HG03342 (cell line): ENCODE data around the gene KCNJ12.
"Not testable (repeated sequence)": the region's sequence is repeated elsewhere in the genome, so short reads cannot be mapped to it uniquely, and the experiment has no call there.

Experiments used
- ATAC-seq: cut with Tn5 transposase; IDR thresholded peaks from one replicate; pipeline ENCODE4 v1.9.1; 2021; ENCODE audit warnings: mild to moderate bottlenecking, moderate library complexity; ENCODE audit not compliant: unreplicated experiment

Gene KCNJ12

DNA sequence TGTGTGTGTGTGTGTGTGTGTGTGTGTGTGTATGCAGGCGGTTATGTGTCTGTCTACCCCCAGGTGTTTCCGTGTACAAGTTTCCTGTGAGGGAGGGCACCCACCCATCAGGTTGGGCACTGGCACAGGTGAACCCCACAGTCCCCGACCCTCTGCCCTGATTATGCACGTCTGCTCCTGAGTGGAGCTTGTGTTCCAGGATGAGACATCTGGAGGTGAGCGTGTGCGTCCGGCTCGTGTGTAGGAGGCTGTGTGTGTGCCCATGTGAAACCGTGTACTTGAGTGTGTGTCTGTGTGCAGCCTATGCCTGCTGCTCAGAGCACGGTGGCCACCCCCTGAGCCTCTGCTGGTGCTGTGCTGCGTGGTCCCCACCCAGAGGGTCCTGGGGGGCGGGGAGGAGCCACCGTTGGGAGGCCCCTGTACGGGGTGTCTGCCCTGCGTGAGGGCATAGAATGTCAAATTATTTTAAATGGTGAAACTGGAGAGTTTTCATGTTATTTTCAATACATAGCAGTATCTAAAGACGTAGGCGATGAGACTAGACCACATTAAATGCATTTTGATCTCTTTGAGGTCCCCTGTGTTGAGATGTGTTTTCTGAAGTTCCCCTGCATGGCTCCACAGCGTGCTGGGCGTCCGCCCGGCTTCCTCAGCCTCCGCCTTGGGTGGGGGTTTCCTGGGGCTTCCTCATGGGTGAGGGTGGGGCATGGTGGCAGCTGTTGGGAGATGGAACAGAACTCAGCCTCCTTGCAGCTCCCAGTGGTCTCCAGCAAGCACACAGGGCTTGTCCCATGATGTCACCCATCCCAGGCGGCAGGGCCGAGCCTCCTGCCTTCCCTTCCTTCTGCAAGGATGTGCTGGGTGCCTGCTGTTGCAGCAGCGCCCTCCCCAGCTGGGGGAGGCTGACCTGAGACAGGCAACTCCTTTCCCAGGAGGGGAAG lies 43.4 kb downstream of the KCNJ12 start:
- no peak for ATAC-seq

DNA sequence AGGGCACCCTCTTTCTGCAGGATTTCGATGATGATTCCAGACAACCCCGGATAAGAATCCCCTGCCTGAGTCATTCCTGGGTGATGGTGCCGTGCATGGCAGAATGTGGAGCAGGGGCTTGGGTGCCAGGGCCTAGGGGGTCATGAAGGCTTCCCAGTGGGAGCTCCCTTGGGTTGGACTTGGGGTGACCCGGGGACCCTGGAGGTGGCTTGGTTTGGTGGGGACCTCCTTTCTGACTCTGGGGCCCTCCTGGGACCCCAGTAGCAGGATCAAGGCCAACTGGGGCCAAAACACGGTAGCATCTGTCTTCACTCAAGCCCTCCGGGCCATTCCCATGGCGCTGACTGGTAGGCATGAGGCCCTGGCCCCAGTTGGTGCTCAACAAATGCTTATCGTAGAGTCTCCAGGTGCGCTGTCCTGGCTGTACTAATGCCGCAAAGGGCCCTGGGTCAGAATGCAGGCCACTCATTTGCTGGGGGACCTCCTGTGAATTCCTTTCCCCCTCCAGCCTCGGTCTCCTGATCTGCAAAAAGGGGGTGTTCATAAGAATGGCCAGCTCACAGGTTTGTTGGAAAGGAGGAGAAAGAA lies 44.4 kb downstream of the KCNJ12 start:
- not testable (repeated sequence) for ATAC-seq

DNA sequence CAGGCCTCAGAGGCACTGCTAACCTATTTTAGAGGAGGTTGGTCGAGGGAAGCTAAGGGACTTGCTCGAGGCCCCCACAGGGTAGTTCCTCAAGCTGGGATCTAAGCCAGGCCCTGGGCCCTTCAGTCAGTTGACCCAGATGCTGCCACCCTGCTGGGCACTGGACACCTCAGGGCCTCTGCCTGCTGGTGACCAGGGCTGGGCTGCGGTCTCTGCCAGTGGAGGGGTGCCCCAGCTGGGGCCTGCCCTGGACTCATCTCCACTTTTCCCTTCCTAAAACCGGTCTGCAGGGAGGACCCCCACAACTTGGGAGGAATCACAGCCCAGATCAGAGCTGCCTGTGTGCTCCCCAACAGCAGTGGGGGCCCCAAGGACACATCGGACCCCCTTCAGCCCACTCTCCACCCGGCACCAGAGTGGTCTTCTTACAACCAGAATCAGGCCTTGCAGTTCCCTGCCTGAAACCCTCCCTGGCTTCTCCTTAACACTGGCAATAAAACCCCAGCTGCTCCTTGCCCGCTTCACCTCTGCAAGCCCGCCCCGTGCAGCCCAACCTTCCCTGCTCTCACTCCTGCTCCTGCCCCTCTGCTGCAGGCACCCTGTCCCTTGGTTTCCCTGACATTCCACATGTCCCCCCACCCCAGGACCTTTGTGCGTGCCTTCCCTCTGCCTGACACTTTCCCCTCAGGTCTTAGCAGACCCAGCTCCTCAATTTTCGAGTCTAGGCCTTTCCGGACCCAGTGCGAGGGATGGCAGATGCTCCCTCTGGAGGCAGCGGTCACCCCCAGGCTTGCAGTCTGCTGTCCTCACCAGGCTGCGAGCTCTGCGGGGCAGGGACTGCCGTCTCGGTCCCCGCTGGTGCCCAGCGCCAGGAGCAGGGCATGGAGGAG lies 45.5 kb downstream of the KCNJ12 start:
- ATAC-seq, result not testable (repeated sequence)

DNA sequence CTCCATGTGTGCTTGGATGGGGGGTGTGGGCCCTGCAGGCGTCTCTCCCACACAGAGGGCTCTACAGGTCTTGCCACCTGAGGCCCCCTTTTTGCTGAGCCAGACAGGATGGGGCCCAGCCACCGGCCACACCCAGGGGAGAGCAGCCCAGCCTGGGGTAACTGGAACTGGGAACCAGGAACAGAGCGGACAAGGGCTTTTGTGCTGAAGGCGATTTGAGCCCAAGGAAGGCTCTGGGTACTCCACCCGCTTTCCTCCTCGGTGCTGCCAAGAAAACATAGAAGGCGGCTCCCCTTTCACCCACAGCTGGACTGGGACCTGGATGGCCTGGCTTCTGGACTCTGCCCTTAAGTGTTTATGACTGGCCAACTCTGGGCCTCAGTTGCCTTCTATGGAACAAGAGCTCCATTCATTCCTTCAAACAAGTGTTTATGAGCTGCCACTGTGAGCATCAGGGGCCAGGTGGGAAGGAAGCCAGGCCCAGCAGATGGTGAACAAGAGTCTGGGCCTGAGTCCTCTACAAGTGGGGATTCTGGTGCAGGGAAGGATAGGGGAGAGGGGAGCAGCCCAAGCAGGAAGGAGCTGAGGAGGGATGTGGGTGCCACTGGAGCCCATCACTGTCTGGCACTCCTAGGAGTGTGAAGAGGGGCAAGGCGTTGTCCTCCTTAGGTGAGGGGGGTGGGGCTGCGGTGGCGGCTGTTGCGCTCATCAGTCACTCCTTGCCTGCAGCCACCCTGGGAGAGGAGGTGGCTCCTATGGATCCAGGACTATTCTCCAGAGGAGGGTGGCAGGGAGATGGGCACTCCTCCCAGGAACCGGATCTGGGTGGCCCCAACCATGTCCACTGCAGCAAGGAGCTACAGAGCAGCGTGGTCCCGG lies 46.4 kb downstream of the KCNJ12 start:
- not testable (repeated sequence) for ATAC-seq

DNA sequence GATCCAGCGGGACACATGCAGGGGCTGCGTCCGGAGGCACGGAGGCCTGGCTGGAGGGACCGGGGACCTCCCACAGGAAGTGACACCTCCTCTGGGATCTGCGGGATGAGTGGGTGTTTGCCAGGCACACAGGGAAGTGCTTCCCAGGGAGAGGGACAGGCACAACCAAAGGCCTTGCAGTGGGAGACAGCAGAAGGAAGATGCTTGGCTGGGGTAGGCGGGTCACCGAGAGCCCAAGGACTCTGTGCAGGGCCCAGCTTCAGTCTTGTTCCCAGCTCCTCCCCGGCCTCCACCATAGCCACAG lies 47.0 kb downstream of the KCNJ12 start:
- ATAC-seq, result not testable (repeated sequence)

DNA sequence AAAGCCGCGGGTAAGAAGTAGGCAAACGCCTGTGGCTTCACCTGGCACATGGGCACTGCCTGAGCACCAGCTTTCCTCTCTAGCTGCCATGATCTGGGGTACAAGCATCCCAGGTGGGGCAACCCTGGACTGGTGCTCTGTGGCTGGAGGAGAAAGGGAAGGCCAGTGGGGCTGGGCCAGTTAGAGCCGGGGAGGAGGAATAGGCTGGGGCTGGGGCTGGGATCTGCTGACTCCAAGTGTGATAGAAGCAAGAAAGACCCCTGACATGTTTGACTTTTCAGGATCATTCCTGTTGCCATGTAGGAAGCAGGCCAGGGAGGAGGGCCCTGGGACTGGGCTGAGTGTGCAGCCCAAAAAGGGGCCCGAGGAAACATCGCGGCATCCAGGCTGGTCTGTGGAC lies 48.5 kb downstream of the KCNJ12 start:
- ATAC-seq, result not testable (repeated sequence)

DNA sequence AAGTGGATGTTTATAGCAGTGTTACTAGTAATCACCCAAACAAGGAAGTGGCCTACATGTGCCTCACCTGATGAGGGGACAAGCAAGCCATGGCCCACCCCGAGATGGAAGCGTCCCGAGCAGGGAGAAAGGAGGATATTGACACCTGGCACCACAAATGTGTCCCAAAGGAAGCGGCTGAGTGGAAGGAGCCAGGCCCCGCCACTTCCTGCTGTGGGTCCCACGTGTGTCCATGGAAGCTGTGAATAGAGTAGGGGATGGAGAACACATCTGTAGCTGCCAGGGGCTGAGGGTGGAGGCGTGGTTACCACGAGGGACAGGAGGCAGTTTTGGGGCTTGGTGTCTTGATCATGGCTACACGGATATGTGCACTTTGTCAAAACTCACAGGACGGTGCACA lies 49.2 kb downstream of the KCNJ12 start:
- no peak for ATAC-seq

DNA sequence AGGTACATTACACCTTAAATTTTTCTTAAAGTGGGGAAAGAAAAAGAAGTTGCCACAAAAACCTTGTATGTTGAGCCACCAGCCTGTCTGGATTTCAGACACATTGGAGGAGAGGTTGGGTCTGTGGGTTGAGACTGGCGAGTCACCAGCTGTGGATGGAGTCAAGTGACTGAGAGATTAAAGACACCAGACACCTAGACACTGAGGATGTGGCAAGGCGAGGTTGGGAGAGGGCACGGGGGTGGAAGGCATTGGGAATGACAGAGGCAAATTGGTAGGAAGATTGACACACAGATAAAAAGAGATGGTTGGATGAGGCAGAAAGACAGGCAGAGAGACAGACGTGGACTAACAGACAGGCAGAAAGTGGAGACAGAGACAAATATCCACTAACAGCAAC lies 49.6 kb downstream of the KCNJ12 start:
- no peak for ATAC-seq

DNA sequence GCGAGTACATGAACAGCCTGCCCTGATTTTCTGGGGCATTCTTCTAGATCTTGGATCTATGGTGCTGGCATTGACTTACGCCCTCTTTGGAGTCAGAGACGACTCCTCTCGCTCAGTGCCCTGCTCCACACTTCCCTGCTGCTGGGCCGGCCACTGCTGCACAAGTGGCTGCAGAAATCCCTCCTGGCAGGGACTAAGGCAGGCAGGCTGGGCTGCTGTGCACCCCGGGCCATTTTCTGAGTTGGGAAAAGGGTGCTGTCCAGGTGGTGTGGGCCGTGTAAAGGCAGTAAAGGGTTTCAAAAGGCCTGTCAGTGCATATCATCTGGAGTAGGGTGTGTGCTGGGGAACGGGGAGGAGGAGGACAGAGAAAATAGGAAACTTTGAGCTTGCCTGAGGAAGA lies 50.1 kb downstream of the KCNJ12 start:
- ATAC-seq, result not testable (repeated sequence)

DNA sequence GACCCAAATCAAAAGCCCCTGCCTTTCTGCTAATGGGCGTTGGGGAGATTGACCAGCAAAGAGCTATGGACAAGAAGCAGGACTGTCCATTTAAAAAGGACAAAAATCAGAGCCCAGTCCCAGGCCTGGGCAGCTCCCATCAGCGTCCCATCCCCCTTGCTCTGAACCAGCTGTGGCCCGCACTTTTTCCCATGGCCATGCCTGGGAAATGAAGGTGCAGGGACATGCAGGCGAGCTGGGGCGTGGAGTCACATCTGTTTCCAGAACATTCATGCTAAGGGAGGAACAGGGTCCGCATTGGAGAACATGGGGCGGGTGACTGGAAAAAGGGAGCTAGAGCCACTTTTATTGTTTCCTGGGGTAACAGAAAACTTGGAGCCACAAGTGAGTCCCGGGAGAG lies 50.7 kb downstream of the KCNJ12 start:
- not testable (repeated sequence) for ATAC-seq

DNA sequence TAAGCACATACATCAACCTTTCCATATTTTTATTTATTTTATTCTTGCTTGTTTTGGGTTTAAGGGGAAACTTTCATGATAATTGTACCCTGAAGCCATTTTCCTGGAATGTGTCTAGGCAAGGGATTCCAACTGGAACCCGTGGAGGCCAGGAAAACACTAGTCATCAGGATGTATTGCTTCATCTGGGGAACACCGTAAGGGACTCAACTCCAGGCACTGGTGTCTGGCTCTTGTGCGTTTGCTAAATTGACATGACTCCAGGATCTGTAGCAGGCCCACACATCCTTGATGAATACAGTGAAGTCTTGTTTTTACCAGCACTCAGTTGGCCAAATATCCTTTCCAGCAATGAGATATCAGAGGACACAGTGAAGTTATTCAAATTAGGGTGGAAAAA lies 51.6 kb downstream of the KCNJ12 start:
- ATAC-seq, result not testable (repeated sequence)

DNA sequence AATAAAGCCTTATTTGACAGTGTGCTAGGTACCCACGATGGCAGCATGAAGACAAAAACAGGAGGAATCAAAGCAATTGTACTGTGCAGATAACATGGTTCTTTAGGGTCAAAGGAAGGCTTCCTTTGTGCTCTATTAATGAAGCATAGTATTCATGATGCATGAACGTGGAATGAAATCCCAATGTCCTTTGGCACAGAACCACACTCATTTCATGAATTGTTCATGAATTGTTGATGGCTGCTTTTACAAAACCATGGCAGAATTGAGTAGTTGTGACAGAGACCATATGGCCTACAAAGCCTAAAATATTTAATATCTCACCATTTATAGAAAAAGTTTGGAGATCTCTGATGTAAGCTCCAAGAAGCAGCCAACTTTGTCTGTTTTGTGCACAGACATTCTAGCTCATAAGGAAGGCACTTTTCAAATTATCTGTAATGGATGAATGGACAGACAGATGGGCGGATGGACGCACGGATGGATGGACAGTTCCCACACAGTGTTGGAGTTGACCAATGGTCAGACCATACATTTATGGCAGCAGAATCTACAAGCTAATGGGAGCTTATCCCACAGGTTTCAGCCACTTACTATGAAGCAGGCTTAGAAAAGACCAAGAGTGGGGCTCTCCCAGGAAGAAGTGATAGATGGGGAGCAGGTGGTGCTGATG lies 52.7 kb downstream of the KCNJ12 start:
- not testable (repeated sequence) for ATAC-seq

DNA sequence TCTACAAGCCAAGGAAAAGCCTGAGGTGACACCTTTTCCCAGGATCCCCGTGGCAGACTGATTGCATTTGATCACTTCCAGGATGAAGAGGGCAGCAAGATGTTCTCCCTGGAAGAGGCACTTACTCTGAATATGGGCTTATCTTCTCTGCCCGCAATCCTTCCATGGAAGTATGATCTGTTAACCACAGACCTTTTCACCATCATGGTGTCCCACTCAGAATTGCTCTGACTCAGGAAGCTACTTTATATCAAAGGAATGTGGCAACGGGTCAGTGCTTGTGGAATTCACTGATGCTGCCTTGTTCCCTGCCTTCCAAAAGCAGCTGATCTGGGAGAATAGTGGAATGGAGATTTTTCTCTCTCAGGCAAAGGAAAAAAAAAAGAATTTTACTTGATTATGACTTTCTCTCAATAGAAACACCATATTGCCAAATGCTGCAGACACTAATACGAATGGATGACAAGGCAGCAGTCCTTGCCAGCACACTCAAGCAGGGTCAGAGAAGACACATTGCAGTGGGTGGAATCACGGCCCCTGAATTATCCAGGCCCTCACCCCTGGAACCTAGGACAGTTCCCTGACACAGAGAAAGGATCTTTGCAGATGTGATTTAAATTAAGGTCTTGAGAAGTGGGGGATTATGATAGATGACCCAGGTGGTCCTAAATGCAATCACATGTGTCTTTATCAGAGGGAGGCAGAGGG lies 53.9 kb downstream of the KCNJ12 start:
- not testable (repeated sequence) for ATAC-seq

DNA sequence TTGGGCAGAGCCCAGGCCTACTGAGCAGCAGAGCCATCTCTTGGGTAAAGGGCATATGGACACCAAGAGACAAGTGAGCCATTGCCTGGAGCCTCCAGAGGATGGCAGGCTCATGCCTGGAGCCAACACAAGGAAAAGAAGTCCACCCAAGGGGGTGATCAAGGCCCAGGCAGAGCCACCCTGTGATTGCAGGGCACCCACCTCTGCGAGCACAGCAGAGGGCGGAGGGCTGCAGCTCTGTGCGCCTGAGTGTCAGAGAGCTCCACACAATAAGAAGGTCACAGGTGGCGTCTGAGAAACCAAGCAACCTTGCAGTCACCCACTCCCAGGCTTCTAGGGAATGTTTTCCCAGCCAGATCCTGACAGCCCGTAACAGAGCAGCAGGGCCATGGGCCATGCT lies 57.8 kb downstream of the KCNJ12 start:
- ATAC-seq, result not testable (repeated sequence)

DNA sequence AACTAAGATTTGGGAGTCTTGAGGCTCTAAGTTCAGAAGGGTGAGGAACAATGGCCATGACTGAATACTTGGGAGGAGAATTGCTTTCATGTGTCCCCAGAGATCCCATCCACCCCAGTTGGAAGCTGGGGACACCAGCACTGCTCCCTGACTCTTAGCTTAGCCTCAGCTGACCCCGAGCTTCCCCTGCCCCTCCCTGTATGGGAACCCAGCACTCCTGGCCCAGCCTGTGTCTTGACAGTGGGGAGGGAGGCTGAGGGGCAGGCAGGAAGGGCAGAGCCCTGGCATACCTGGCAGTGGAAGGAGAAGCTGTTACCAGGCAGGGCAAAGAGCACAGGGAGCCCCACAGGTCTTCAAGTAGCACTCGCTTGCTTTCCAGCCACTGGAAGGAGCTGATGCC lies 58.8 kb downstream of the KCNJ12 start:
- not testable (repeated sequence) for ATAC-seq

DNA sequence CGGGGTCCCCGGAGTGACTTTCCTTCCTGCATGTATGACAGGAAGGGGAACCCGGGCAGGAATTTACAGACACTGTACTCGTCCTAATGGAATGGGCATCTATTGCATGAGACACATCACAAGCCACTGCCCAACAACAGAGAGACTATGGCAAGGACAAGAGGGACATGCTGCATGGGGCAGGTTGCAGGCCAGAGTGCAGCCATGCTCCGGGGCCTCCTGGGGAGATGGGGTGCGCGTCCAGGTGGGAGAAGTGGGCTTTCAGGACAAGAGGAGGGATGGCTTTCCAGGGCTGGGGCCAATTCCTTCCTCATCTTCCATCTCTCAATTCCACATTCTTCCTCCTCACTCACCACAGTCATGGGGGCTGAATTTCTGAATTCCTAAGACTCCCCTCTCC lies 60.3 kb downstream of the KCNJ12 start:
- ATAC-seq, result not testable (repeated sequence)

DNA sequence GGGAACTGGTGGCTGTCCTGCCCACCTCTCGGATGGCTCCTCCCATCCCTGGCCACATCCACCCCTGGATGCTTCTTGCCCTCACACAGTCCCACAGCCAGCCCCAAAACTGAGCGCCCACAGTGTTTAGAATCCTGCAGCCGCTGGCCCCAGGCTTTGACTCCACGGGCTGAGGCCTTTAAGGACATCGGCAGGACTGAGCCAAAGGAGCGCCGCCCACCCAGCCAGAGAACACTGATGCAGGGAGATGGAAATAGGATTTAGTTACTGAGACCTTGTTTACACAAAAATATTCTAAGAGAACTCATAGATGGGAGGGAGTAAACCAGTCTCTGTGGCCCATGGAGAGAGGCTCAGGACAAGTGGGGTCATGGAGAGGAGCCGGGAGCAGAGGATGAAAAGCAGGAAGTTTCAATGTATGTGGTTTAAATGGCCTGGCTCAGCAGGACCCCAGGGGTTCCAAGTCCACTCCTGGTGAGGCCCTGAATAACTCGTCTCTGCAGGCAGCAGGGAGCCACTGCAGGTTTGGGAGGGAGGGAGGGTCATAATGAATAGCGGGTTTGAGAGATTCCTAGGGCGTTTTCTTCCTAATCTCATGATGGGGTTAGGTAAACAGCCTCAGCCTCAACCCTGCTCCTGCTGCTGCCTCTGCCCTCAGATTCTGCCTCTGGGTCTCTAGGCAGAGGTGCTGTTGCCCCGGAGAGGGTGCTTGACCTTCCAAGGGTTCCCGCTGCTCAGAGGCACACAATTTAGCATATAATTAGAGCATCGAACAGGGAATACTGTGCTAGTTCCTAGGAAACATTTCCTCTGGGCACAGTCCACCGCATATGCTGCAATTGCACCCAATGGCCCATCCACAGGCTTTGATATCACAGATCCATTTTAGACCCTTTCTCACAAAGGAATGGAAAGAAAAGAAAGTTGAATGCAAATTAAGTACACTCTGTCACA lies 61.0 kb downstream of the KCNJ12 start:
- ATAC-seq, result not testable (repeated sequence)
